CD4-positive, alpha-beta T cell treated with Interferon gamma for 1 hour (primary cell): ENCODE data around the gene SLC35F2.
"Not testable (repeated sequence)": the region's sequence is repeated elsewhere in the genome, so short reads cannot be mapped to it uniquely, and the experiment has no call there.

Source experiments
- DNase-seq: peaks from one replicate; pipeline ENCODE4 v3.0.0-alpha.2; 2020

SLC35F2 gene

GRCh38 chr11:107780775-107781174 lies 77.8 kb downstream of the SLC35F2 start:
- DNase-seq: no peak

- no peak for DNase-seq
These were observed 78.5 kb downstream of the SLC35F2 start for GRCh38 chr11:107780136-107780535.

DNA sequence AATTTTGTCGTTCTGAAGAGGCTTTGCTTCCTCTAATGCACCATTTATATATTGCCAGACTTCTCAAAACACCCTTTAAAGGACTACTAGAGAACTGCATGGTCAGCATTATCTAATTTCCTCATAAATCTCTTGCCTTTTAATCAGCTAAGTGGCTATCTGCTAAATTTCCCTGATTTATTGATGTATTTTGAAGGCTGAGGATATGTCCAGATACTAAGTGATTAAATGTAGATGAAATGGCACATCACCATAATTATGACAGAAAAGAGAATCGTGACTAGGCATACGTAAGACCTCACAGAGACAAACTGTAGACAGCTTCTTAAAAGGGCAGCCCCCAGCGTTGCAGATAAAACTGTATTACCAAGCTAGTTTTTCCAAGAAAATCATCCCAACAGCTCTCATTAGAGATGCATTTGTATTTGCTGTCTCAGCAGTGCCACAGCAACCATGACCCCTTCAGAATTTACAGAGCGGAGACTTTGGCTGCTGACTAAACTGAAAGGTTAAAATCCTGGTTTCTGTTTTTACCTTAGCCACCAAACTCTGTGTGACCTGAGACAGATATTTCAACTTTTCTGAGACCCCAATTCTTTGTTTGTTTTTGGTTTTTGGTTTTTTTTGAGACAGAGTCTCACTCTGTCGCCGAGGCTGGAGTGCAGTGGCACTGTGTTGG lies 79.6 kb downstream of the SLC35F2 start:
- DNase-seq: no peak

- DNase-seq: no peak
These were observed 81.5 kb downstream of the SLC35F2 start for GRCh38 chr11:107777110-107777509.

- DNase-seq: no peak
These were observed 82.5 kb downstream of the SLC35F2 start for GRCh38 chr11:107776062-107776461.

GRCh38 chr11:107770551-107770951 lies 88.0 kb downstream of the SLC35F2 start:
- DNase-seq: no peak

GRCh38 chr11:107769189-107769588 lies 89.4 kb downstream of the SLC35F2 start:
- DNase-seq: no peak

- not testable (repeated sequence) for DNase-seq
These were observed 99.8 kb downstream of the SLC35F2 start for GRCh38 chr11:107758719-107759355.

- no peak for DNase-seq
These were observed 100.9 kb downstream of the SLC35F2 start for GRCh38 chr11:107757661-107758060.

DNA sequence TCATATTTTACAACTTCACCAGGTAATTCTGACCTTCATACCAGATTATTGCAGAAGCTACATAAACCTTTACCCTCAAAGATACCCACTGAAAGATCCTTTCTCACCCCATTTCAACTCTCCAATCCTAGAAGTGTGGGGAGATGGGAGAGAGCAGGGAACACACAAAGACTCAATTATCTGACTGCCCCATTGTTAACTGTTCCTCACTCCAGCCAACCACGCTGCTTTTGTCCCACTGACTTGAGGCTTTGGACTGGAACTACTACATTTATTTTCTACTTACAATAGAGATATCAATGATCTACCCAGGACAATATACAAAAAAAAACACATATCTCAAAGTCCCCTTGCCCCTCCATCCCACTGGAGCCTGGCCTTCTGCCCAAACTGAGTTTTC lies 102.0 kb downstream of the SLC35F2 start:
- no peak for DNase-seq

GRCh38 chr11:107752949-107753822 lies 105.4 kb downstream of the SLC35F2 start:
- no peak for DNase-seq

- DNase-seq: no peak
These were observed 106.1 kb downstream of the SLC35F2 start for GRCh38 chr11:107752508-107752907.

- no peak for DNase-seq
These were observed 107.5 kb downstream of the SLC35F2 start for GRCh38 chr11:107751082-107751481.

- no peak for DNase-seq
These were observed 108.3 kb downstream of the SLC35F2 start for GRCh38 chr11:107750313-107750712.

DNA sequence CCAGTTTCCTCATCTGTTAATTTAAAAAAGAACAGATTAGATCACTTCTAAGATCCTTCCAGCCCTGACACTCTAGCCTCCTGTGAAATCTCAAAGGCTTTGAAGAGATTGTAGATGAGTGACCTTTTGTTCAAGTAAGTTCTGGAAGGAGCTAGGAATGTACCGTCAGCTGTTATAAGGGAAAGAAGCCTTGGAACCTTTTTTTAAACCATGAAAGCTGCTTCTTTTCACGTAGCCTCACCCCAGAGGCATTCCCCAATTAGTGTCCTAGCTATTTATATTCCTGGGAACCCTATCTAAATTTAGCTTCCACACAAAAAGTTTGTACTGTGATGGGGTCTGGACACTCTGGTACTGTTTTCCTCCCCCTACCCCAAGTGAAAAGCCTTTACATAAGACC lies 111.0 kb downstream of the SLC35F2 start:
- DNase-seq: no peak

DNA sequence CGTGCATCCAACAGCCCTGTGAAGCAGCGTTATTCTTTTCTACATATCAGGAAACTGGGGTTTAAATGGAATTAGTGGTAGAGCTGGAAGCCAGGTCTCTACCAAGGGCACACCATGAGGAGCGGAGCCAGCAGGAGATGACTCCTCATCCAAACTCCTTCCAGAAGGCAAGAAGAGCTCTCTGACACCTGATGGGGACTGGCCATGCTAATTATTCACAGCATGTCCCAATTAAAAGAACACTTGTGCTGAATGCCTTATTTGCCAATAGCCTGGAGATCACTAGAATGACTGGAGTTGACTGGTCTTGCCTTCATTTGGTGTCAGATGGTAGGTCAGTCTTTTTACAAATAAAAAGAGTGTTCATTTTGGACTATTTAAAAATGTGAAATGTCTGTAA lies 113.9 kb downstream of the SLC35F2 start:
- no peak for DNase-seq

GRCh38 chr11:107743191-107743590 lies 115.4 kb downstream of the SLC35F2 start:
- no peak for DNase-seq

DNA sequence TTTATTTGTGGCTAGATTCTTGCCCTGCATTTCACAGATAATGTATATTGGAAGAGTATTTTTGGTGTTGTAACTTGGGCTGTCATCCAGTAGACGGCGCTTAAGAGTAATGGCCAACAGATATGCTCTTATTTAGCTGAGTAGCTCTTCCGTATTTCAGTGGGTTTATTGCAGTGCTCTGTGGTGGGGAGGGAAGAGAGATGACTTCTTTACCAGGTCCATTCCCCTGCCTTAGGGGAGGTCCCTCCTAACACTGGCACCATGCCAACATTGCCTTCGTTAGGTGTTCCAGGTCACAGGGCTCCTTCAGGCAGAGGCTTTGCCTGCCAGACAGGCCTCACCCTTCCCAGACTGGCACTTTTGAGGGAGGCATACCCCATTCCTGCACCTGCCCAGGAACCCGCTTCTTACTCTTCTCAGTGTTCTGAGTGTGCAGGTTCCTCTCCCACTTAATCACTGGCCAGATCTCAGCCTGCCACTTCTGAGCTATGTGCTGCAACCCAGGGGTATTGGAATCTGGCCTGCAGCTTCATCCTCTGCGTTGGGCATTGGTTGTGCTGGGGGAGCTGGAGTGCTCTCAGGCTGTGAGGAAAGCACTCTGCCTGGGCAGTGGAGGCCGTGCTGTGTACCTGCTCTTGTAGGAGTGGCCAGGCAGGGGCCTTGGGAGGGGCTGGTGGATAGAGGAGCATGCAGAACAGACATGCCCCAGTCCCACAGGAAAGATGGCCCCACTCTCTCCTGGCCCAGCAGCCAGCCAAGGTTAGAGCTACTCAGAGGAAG lies 117.4 kb downstream of the SLC35F2 start:
- no peak for DNase-seq
